ENCODE measurements around the gene GNB4. TPM values are rescaled to one million over a fixed set of nuclear protein-coding genes. Genes with fewer than 3 reads are reported as not detected.

Gene GNB4
- total RNA-seq, 1 donor from 2014 or later: 39.5 TPM

- DNase-seq (ENCODE audit: extremely low read depth, low read depth, low spot score): no peak
Observed at GRCh38 chr3:179373938-179374337, 77.3 kb downstream of the GNB4 start.

DNA sequence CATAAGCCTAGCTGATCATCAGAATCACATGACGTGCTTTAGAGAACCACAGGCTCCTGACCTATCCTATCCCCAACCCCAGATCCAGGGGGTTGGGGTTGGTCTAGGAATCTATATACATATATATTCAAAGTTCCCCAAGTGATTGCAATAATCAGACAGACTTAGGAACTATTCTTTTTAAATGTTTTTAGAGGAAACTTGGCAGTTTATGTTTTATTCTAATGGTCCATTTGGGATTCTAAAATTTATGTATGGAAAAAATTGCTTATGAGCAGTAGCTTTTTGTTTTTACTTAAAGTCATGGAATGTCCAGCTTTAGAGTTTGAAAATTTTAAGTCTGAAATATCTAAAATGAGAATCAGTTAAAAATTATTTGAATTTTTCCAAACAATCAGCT, 81.6 kb downstream of the GNB4 start:
- DNase-seq (ENCODE audit: extremely low read depth, low read depth, low spot score): no peak

- no peak for DNase-seq (ENCODE audit: extremely low read depth, low read depth, low spot score)
Observed at GRCh38 chr3:179363332-179363731, 87.9 kb downstream of the GNB4 start.

GRCh38 chr3:179355996-179356395, 95.3 kb downstream of the GNB4 start:
- no peak for DNase-seq (ENCODE audit: extremely low read depth, low read depth, low spot score)

- no peak for DNase-seq (ENCODE audit: extremely low read depth, low read depth, low spot score)
Observed at GRCh38 chr3:179348325-179349013, 102.8 kb downstream of the GNB4 start.

- peak; percentile 80 for DNase-seq (ENCODE audit: extremely low read depth, low read depth, low spot score)
Observed at GRCh38 chr3:179347345-179348194, 103.7 kb downstream of the GNB4 start, which contains the start of gene MFN1. TSS of gene MFN1 (plus strand) at chr3:179347709. CDS start at chr3:179348852, 1,143 bp downstream.

Other genes with a start within 250 kb of the GNB4 start
- gene KCNMB3, start 200.4 kb downstream of the GNB4 start, total RNA-seq: 0.53 and 2.1 TPM in 2 replicates
- 25.6 and 26.9 TPM in 2 replicates for gene ZNF639, start 128.4 kb downstream of the GNB4 start, total RNA-seq
- 20.6 and 22.5 TPM in 2 replicates for gene MFN1, start 103.8 kb downstream of the GNB4 start, total RNA-seq
- gene ACTL6A, start 111.5 kb upstream of the GNB4 start, total RNA-seq: 65.3 and 96.9 TPM in 2 replicates
- 28.1 and 33.9 TPM in 2 replicates for gene MRPL47, start 153.2 kb upstream of the GNB4 start, total RNA-seq
- gene NDUFB5, start 153.3 kb upstream of the GNB4 start, total RNA-seq: 79.6 and 119 TPM in 2 replicates
- gene USP13, start 201.6 kb upstream of the GNB4 start, total RNA-seq: 10.7 and 23.3 TPM in 2 replicates